A673 (cell line): ENCODE measurements around the gene LIMS2. TPM values are rescaled to one million over a fixed set of nuclear protein-coding genes. Genes with fewer than 3 reads are reported as not detected.
A peak's percentile ranks its signal among the peaks of the same experiment; 100 is the strongest.

ENCODE experiments used
- Bru-seq: library from RNA; stranded (reverse); fragments of 400-500 nt; gene quantifications from one replicate; lab custom pipeline; 2021; lab: Mats Ljungman, UMichigan
- BruChase-seq, 2 experiments: library from RNA; stranded (reverse); fragments of 400-500 nt; gene quantifications; one replicate each; lab custom pipeline; 2021; lab: Mats Ljungman, UMichigan
- BruUV-seq: library from RNA; stranded (reverse); fragments of 400-500 nt; replicated peaks from 2 replicates; lab custom pipeline; 2021; lab: Mats Ljungman, UMichigan
- CTCF ChIA-PET: fragments of 300-600 bp; sonication (Branson Sonifier 250); formaldehyde crosslinking; loops from one replicate; lab custom pipeline; 2022; ENCODE audit warnings: antibody characterized with exemption; lab: Charles Lee
- POLR2A ChIA-PET: fragments of 300-600 bp; sonication (Branson Sonifier 250); formaldehyde crosslinking; loops from one replicate; lab custom pipeline; 2022; ENCODE audit warnings: antibody characterized with exemption; ENCODE audit not compliant: low non-redundant PET; lab: Charles Lee
- DNase-seq: peaks from one replicate; pipeline ENCODE4 v3.0.0-alpha.2; 2015; ENCODE audit warnings: low spot score
- H3K27ac ChIP-seq: fragments of 200-600 bp; sonication (generic); 2 replicates; pipeline ENCODE4 v1.5.1; 2016; ENCODE audit warnings: mixed run types, low read depth, mild to moderate bottlenecking, mixed read lengths, antibody characterized with exemption, low read length; ENCODE audit not compliant: poor library complexity, severe bottlenecking
- H3K27me3 ChIP-seq: fragments of 200-600 bp; sonication (generic); replicated peaks from 2 replicates; pipeline ENCODE4 v1.6.1; 2017; ENCODE audit warnings: mixed run types, low read depth, mild to moderate bottlenecking, mixed read lengths, antibody characterized with exemption, low read length; ENCODE audit not compliant: insufficient read depth, poor library complexity
- H3K36me3 ChIP-seq: fragments of 200-600 bp; sonication (generic); 2 replicates; pipeline ENCODE4 v1.6.1; 2016; ENCODE audit warnings: mixed run types, mild to moderate bottlenecking, mixed read lengths, antibody characterized with exemption, low read length; ENCODE audit not compliant: insufficient read depth, poor library complexity, severe bottlenecking
- H3K4me1 ChIP-seq: fragments of 200-600 bp; sonication (generic); 2 replicates; pipeline ENCODE4 v1.6.1; 2017; ENCODE audit warnings: mixed run types, mild to moderate bottlenecking, mixed read lengths, antibody characterized with exemption, low read length; ENCODE audit not compliant: insufficient read depth, poor library complexity, severe bottlenecking
- H3K4me3 ChIP-seq: fragments of 200-600 bp; sonication (generic); 2 replicates; pipeline ENCODE4 v1.5.1; 2016; ENCODE audit warnings: low read depth, mixed run types, mild to moderate bottlenecking, mixed read lengths, low read length; ENCODE audit not compliant: poor library complexity, severe bottlenecking
- H3K9me3 ChIP-seq: fragments of 200-600 bp; sonication (generic); 2 replicates; pipeline ENCODE4 v1.6.1; 2016; ENCODE audit warnings: mixed run types, low read depth, mild to moderate bottlenecking, mixed read lengths, antibody characterized with exemption, low read length; ENCODE audit not compliant: poor library complexity, severe bottlenecking
- EZH2 ChIP-seq: fragments of 200-600 bp; sonication (generic); IDR thresholded peaks from 2 replicates; pipeline ENCODE4 v1.6.1; 2017; ENCODE audit warnings: borderline replicate concordance, low read depth, mild to moderate bottlenecking, mixed read lengths, antibody characterized with exemption, low read length; ENCODE audit not compliant: poor library complexity, severe bottlenecking
- intact Hi-C: fragments of 100-400 bp; cut with micrococcal nuclease; formaldehyde crosslinking; loops from one replicate; pipeline ENCODE4 v1.10.0; 2022; ENCODE audit not compliant: unreplicated experiment
- long read RNA-seq: library from polyadenylated mRNA; stranded (forward); transcript quantifications from one replicate; pipeline ENCODE4 v2.0.0, GENCODE V29; 2022
- total RNA-seq: library from RNA; stranded (reverse); gene quantifications from 2 replicates; pipeline ENCODE4 v1.2.3, GENCODE V29; 2021
- TF ChIP-seq, protein P1 (sequence below): fragments of 300-800, 200-600 bp; sonication (generic); conservative IDR thresholded peaks from 2 replicates; pipeline ENCODE4 v1.5.1; 2017; ENCODE audit warnings: low read depth, mild to moderate bottlenecking, antibody characterized with exemption, low read length, moderate library complexity, mixed read lengths

LIMS2 gene
- 1.2 and 1.5 TPM in 2 replicates for total RNA-seq
- percentile 19 among the genes with signal in this experiment for Bru-seq, nascent RNA
- percentile 20 among the genes with signal in this experiment for BruChase-seq, experiment 1, labeled RNA remaining after a 2-hour chase
- BruChase-seq, experiment 2, labeled RNA remaining after a 6-hour chase: percentile 26 among the genes with signal in this experiment
- long read RNA-seq: 0 reads

GRCh38 chr2:127675331-127676261 lies at the start of gene LIMS2:
TSS of gene LIMS2 (minus strand) at chr2:127675530. CDS start at chr2:127675024, 506 bp downstream.
- Histone ChIP-seq H3K4me1 (no peaks in the 10 kb centered on the region), H3K36me3 (no peaks in the 10 kb centered on the region), H3K9me3 (no peaks in the 10 kb centered on the region), H3K27ac (no peak within 1 kb of the TSS), H3K4me3 (peak within 1 kb of the TSS; percentile 52), H3K27me3 (peaks cover 13% of the 10 kb centered on the region)
- intact Hi-C loops: no loop called here
- peak; percentile 24 for DNase-seq
- CTCF ChIA-PET: no interaction called here
- POLR2A ChIA-PET: interaction anchor here (0.6 kb wide), 1 partner anchor 927 kb away, joined by 3 read pairs; no protein-coding TSS in a partner anchor
- no TSS peak for BruUV-seq
- TF ChIP-seq, protein P1, sequence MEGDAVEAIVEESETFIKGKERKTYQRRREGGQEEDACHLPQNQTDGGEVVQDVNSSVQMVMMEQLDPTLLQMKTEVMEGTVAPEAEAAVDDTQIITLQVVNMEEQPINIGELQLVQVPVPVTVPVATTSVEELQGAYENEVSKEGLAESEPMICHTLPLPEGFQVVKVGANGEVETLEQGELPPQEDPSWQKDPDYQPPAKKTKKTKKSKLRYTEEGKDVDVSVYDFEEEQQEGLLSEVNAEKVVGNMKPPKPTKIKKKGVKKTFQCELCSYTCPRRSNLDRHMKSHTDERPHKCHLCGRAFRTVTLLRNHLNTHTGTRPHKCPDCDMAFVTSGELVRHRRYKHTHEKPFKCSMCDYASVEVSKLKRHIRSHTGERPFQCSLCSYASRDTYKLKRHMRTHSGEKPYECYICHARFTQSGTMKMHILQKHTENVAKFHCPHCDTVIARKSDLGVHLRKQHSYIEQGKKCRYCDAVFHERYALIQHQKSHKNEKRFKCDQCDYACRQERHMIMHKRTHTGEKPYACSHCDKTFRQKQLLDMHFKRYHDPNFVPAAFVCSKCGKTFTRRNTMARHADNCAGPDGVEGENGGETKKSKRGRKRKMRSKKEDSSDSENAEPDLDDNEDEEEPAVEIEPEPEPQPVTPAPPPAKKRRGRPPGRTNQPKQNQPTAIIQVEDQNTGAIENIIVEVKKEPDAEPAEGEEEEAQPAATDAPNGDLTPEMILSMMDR: no peak
- TF ChIP-seq EZH2: no peak

DNA sequence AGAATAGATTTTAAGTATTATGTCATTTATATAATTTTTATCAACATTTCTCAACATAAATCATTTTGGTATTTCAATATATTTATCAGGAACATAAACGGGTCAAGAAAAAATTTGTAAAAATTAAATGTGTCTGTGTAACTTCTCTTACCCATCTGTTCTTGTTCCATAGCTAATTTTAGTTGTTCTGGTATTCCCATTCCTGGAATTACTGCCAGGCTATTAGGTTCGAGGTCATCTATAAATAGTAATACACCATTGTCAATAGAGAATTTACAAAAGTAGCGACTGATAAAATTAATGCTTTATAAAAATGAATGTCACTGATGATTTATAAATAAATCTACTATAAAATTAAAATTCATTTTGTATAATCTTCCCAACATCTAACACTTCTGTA lies 47.5 kb upstream of the LIMS2 start:
- ChIA-PET POLR2A (no interaction called here), CTCF (no interaction called here)
- no peaks in the 10 kb centered on the region for H3K4me1 ChIP-seq
- no peak overlapping the region for H3K27ac ChIP-seq
- intact Hi-C loops: no loop called here
- no peaks in the 10 kb centered on the region for H3K27me3 ChIP-seq
- TF ChIP-seq, protein P1: no peak
- TF ChIP-seq EZH2: no peak
- no peaks in the 10 kb centered on the region for H3K9me3 ChIP-seq
- H3K4me3 ChIP-seq: no peak overlapping the region
- BruUV-seq: no TSS peak
- no peak for DNase-seq
- peaks cover 56% of the 10 kb centered on the region for H3K36me3 ChIP-seq

GRCh38 chr2:127721978-127722355 lies 46.6 kb upstream of the LIMS2 start:
- H3K27me3 ChIP-seq: no peaks in the 10 kb centered on the region
- intact Hi-C loops: no loop called here
- H3K9me3 ChIP-seq: no peaks in the 10 kb centered on the region
- H3K27ac ChIP-seq: no peak overlapping the region
- no peak overlapping the region for H3K4me3 ChIP-seq
- no peaks in the 10 kb centered on the region for H3K4me1 ChIP-seq
- no TSS peak for BruUV-seq
- DNase-seq: no peak
- CTCF ChIA-PET: no interaction called here
- TF ChIP-seq EZH2: no peak
- TF ChIP-seq, protein P1: no peak
- POLR2A ChIA-PET: no interaction called here
- H3K36me3 ChIP-seq: peaks cover 60% of the 10 kb centered on the region
